HepG2 (cell line): ENCODE measurements around the gene PEX13. TPM values are rescaled to one million over a fixed set of nuclear protein-coding genes. Genes with fewer than 3 reads are reported as not detected.

Source experiments
- CBFB ChIP-seq: sonication (generic); formaldehyde crosslinking; IDR thresholded peaks from 2 replicates; pipeline ENCODE4 v1.4.0; 2020; ENCODE audit warnings: missing genetic modification reagents
- CHD4 ChIP-seq: fragments of 200-600 bp; sonication (generic); IDR thresholded peaks from 2 replicates; pipeline ENCODE4 v1.7.0; 2017; ENCODE audit warnings: mild to moderate bottlenecking, low read length, borderline replicate concordance
- DPF2 ChIP-seq: sonication (generic); formaldehyde crosslinking; IDR thresholded peaks from 2 replicates; pipeline ENCODE4 v1.4.0; 2020; ENCODE audit warnings: mild to moderate bottlenecking, low read depth, missing genetic modification reagents, borderline replicate concordance
- GTF3A ChIP-seq: sonication (generic); formaldehyde crosslinking; conservative IDR thresholded peaks from 2 replicates; pipeline ENCODE4 v1.4.0; 2020; ENCODE audit warnings: mild to moderate bottlenecking, missing genetic modification reagents
- HOXA3 ChIP-seq: sonication (generic); formaldehyde crosslinking; IDR thresholded peaks from 2 replicates; pipeline ENCODE4 v1.5.0; 2020; ENCODE audit warnings: missing genetic modification reagents
- PHB2 ChIP-seq: fragments of 450-650 bp; IDR thresholded peaks from 2 replicates; pipeline ENCODE4 v1.6.1; 2018; ENCODE audit not compliant: partially characterized antibody
- PRPF4 ChIP-seq: fragments of 200-400 bp; formaldehyde crosslinking; IDR thresholded peaks from 2 replicates; pipeline ENCODE4 v1.6.1; 2016; ENCODE audit warnings: low read length, low read depth; ENCODE audit not compliant: poor library complexity, severe bottlenecking
- RBFOX2 ChIP-seq: fragments of 200-400 bp; formaldehyde crosslinking; IDR thresholded peaks from 2 replicates; pipeline ENCODE4 v1.6.1; 2017; ENCODE audit warnings: low read depth, mild to moderate bottlenecking, low read length
- TMF1 ChIP-seq: sonication (generic); formaldehyde crosslinking; IDR thresholded peaks from 2 replicates; pipeline ENCODE4 v1.8.1; 2022; ENCODE audit warnings: low read depth, missing genetic modification reagents
- ZBTB42 ChIP-seq: sonication (generic); formaldehyde crosslinking; IDR thresholded peaks from 2 replicates; pipeline ENCODE4 v1.5.0; 2020; ENCODE audit warnings: mild to moderate bottlenecking, missing genetic modification reagents
- ZNF264 ChIP-seq: sonication (generic); formaldehyde crosslinking; IDR thresholded peaks from 2 replicates; pipeline ENCODE4 v1.4.0; 2020; ENCODE audit warnings: missing genetic modification reagents
- ZNF678 ChIP-seq: sonication (generic); formaldehyde crosslinking; IDR thresholded peaks from 2 replicates; pipeline ENCODE4 v1.4.0; 2020; ENCODE audit warnings: mild to moderate bottlenecking, missing genetic modification reagents
- ZNF83 ChIP-seq: sonication (generic); formaldehyde crosslinking; IDR thresholded peaks from 2 replicates; pipeline ENCODE4 v1.4.0; 2020; ENCODE audit warnings: missing genetic modification reagents, mild to moderate bottlenecking, borderline replicate concordance
- polyA plus RNA-seq, 8 experiments: library from polyadenylated mRNA; depleted of rRNA in 3 of 8; stranded (reverse) in 7 of 8; unstranded in 1 of 8; fragments of >200 nt; fragmentation: Illumina TruSeq in 4 of 8; extraction: Trizol in 4 of 8; gene quantifications; 2 replicates each; pipeline versions ENCODE4 v1.2.1 to v1.2.3, GENCODE V29; 2011 to 2016; ENCODE audit warnings: low read depth in 4 of 8, missing spikeins in 1 of 8, mixed read lengths in 1 of 8; ENCODE audit not compliant: insufficient read depth in 1 of 8
- total RNA-seq, 5 experiments: library from RNA; depleted of rRNA; stranded (reverse); fragments of >200 nt; fragmentation: Illumina TruSeq; extraction: Trizol; gene quantifications; 2 replicates each; pipeline ENCODE4 v1.2.3, GENCODE V29; 2016; ENCODE audit warnings: low read depth in 1 of 5
- TF ChIP-seq, protein P1 (sequence below): sonication (generic); formaldehyde crosslinking; IDR thresholded peaks from 2 replicates; pipeline ENCODE4 v1.4.0; 2020; ENCODE audit warnings: low read depth, mild to moderate bottlenecking, missing genetic modification reagents
- TF ChIP-seq, protein P2 (sequence below): sonication (generic); formaldehyde crosslinking; IDR thresholded peaks from 2 replicates; pipeline ENCODE4 v1.9.0; 2021; ENCODE audit warnings: missing genetic modification reagents, borderline replicate concordance
- TF ChIP-seq, protein P3 (sequence below): sonication (generic); formaldehyde crosslinking; IDR thresholded peaks from 2 replicates; pipeline ENCODE4 v1.4.0; 2020; ENCODE audit warnings: missing genetic modification reagents, mild to moderate bottlenecking, borderline replicate concordance

The PEX13 gene
- total and polyA plus RNA-seq, 2 of the 13 experiments (the other 11 are each of a cell fraction or from before 2014, with no cell fraction given) = 47.9 to 75.9 TPM

DNA sequence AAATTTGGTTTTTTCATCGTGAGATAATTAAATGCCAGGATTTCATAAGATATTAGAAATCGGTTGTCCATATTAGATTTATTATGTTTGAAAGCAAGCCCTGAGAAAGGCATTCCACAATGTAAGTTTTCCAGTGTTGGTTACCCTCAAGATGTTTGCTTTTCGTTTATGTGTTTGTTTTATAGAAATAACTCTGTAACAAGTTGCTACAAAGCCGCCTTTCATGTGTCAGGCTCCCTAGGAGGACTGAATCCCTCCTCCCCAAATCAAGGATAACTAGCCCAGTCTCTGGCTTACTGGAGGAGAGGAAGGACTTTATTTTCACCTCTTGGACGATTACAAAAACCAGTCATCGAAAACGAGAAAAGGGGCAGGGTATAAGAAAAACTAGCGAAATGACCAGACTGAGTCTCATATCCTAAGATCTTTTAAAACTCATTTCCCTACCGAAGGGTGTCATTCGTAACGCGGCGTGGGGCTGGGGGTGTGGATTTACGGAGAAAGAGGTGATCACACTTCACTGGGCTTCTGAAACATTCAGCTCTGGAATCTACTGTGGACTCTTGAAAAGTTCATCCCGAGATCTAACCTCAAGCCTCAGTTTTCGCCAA, 1.0 kb upstream of the PEX13 start (continued):
- TF ChIP-seq CHD4 (peak; percentile 26; the same call in 1 of the 2 replicates), PRPF4 (no peak), RBFOX2 (peak; percentile 65; the same call in 1 of the 2 replicates), PHB2 (no peak), ZNF83 (CRISPR knock-in tag) (no peak), ZNF264 (CRISPR knock-in tag) (no peak), GTF3A (CRISPR knock-in tag) (no peak), CBFB (CRISPR knock-in tag) (no peak), DPF2 (CRISPR knock-in tag) (no peak), TMF1 (no peak), HOXA3 (CRISPR knock-in tag) (0 out of 2 replicates have a peak, but pooled peaks have one; percentile 4), ZNF678 (no peak), ZBTB42 (CRISPR knock-in tag) (no peak)
- TF ChIP-seq, protein P1, sequence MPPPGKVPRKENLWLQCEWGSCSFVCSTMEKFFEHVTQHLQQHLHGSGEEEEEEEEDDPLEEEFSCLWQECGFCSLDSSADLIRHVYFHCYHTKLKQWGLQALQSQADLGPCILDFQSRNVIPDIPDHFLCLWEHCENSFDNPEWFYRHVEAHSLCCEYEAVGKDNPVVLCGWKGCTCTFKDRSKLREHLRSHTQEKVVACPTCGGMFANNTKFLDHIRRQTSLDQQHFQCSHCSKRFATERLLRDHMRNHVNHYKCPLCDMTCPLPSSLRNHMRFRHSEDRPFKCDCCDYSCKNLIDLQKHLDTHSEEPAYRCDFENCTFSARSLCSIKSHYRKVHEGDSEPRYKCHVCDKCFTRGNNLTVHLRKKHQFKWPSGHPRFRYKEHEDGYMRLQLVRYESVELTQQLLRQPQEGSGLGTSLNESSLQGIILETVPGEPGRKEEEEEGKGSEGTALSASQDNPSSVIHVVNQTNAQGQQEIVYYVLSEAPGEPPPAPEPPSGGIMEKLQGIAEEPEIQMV (CRISPR knock-in tag) = no peak
- TF ChIP-seq, protein P2, sequence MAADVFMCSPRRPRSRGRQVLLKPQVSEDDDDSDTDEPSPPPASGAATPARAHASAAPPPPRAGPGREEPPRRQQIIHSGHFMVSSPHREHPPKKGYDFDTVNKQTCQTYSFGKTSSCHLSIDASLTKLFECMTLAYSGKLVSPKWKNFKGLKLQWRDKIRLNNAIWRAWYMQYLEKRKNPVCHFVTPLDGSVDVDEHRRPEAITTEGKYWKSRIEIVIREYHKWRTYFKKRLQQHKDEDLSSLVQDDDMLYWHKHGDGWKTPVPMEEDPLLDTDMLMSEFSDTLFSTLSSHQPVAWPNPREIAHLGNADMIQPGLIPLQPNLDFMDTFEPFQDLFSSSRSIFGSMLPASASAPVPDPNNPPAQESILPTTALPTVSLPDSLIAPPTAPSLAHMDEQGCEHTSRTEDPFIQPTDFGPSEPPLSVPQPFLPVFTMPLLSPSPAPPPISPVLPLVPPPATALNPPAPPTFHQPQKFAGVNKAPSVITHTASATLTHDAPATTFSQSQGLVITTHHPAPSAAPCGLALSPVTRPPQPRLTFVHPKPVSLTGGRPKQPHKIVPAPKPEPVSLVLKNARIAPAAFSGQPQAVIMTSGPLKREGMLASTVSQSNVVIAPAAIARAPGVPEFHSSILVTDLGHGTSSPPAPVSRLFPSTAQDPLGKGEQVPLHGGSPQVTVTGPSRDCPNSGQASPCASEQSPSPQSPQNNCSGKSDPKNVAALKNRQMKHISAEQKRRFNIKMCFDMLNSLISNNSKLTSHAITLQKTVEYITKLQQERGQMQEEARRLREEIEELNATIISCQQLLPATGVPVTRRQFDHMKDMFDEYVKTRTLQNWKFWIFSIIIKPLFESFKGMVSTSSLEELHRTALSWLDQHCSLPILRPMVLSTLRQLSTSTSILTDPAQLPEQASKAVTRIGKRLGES (CRISPR knock-in tag) = no peak
- TF ChIP-seq, protein P3, sequence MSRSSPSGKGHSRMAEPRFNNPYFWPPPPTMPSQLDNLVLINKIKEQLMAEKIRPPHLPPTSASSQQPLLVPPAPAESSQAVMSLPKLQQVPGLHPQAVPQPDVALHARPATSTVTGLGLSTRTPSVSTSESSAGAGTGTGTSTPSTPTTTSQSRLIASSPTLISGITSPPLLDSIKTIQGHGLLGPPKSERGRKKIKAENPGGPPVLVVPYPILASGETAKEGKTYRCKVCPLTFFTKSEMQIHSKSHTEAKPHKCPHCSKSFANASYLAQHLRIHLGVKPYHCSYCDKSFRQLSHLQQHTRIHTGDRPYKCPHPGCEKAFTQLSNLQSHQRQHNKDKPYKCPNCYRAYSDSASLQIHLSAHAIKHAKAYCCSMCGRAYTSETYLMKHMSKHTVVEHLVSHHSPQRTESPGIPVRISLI (CRISPR knock-in tag) = no peak
